H1 (cell line): ENCODE results near the gene FOXK1. TPM values are rescaled to one million over a fixed set of nuclear protein-coding genes. Genes with fewer than 3 reads are reported as not detected.

ENCODE experiments used
- CTCF ChIA-PET: fragments of 300-600 bp; sonication (Branson Sonifier 250); formaldehyde crosslinking; loops from one replicate; lab custom pipeline; 2021; ENCODE audit not compliant: partially characterized antibody; lab: Charles Lee
- POLR2A ChIA-PET: fragments of 300-600 bp; sonication (Branson Sonifier 250); formaldehyde crosslinking; loops from one replicate; lab custom pipeline; 2021; ENCODE audit warnings: inconsistent platforms; ENCODE audit not compliant: partially characterized antibody; lab: Charles Lee
- DNase-seq, 2 experiments: peaks; one replicate each; pipeline versions ENCODE4 v3.0.0 to v3.0.0-alpha.2; 2010 to 2022; ENCODE audit warnings: low spot score in 2 of 2, low read depth in 1 of 2, mixed read lengths in 1 of 2
- FAIRE-seq: peaks from 2 replicates; lab custom pipeline; 2011; peaks lifted over from hg19 to GRCh38; lab: Jason Lieb, UNC
- H2AFZ ChIP-seq: 2 replicates; pipeline ENCODE4 v1.8.1; 2012; ENCODE audit warnings: low read length, inconsistent platforms
- H2AK5ac ChIP-seq: 2 replicates; pipeline ENCODE4 v1.6.1; 2013; ENCODE audit warnings: low read depth, low read length
- H2BK120ac ChIP-seq: replicated peaks from 2 replicates; pipeline ENCODE3; 2013; ENCODE audit warnings: low read depth, low read length, inconsistent platforms
- H2BK12ac ChIP-seq: 2 replicates; pipeline ENCODE4 v1.6.1; 2013; ENCODE audit warnings: low read depth, low read length
- H2BK15ac ChIP-seq: 2 replicates; pipeline ENCODE4 v1.6.1; 2013; ENCODE audit warnings: low read length
- H2BK20ac ChIP-seq: 2 replicates; pipeline ENCODE4 v1.6.1; 2013; ENCODE audit warnings: low read length
- H2BK5ac ChIP-seq: 2 replicates; pipeline ENCODE4 v1.6.1; 2013; ENCODE audit warnings: low read depth, low read length
- H3K14ac ChIP-seq: 2 replicates; pipeline ENCODE4 v1.6.1; 2013; ENCODE audit warnings: inconsistent platforms; ENCODE audit not compliant: insufficient read length
- H3K18ac ChIP-seq: 2 replicates; pipeline ENCODE4 v1.6.1; 2013; ENCODE audit warnings: low read length; ENCODE audit errors: extremely low read depth
- H3K23ac ChIP-seq: 2 replicates; pipeline ENCODE4 v1.6.1; 2013; ENCODE audit warnings: inconsistent platforms; ENCODE audit not compliant: insufficient read length
- H3K23me2 ChIP-seq: 2 replicates; pipeline ENCODE4 v1.6.1; 2013; ENCODE audit warnings: low read depth, low read length
- H3K27ac ChIP-seq: 2 replicates; pipeline ENCODE4 v1.6.1; 2011; ENCODE audit warnings: low read depth, low read length, inconsistent platforms
- H3K27me3 ChIP-seq, 4 experiments: replicated peaks in 1 of 4; 1 replicate in 1 of 4; 2 replicates in 3 of 4; pipeline versions ENCODE4 v1.6.1 to v1.8.1; 2011 to 2013; ENCODE audit warnings: low read length in 3 of 4, mild to moderate bottlenecking in 3 of 4, inconsistent platforms in 2 of 4, mixed read lengths in 2 of 4, moderate library complexity in 1 of 4; ENCODE audit not compliant: control insufficient read depth in 3 of 4, insufficient read depth in 3 of 4; ENCODE audit errors: extremely low read depth in 1 of 4
- H3K36me3 ChIP-seq, 4 experiments: 2 replicates each; pipeline versions ENCODE4 v1.6.1 to v1.8.1; 2011 to 2013; ENCODE audit warnings: mild to moderate bottlenecking in 4 of 4, low read length in 3 of 4, moderate library complexity in 2 of 4, control low read depth in 1 of 4, inconsistent platforms in 1 of 4; ENCODE audit not compliant: insufficient read depth in 4 of 4, control insufficient read depth in 2 of 4
- H3K4ac ChIP-seq: replicated peaks from 2 replicates; pipeline ENCODE3; 2013; ENCODE audit warnings: low read length, low read depth, mixed read lengths, inconsistent platforms; ENCODE audit not compliant: insufficient read length
- H3K4me1 ChIP-seq, 4 experiments: replicated peaks in 1 of 4; 1 replicate in 1 of 4; 2 replicates in 3 of 4; pipeline versions ENCODE4 v1.6.1 to v1.8.1; 2011 to 2013; ENCODE audit warnings: low read length in 3 of 4, inconsistent platforms in 2 of 4, mixed read lengths in 1 of 4; ENCODE audit not compliant: insufficient read depth in 4 of 4, control insufficient read depth in 3 of 4
- H3K4me2 ChIP-seq, 2 experiments: 2 replicates each; pipeline versions ENCODE4 v1.6.1 to v1.8.1; 2011 to 2013; ENCODE audit warnings: low read depth in 2 of 2, low read length in 2 of 2, control low read depth in 1 of 2, inconsistent platforms in 1 of 2, mild to moderate bottlenecking in 1 of 2; ENCODE audit not compliant: insufficient read depth in 1 of 2
- H3K4me3 ChIP-seq, 4 experiments: fragments of 200-600, 300-600 bp in 1 of 4; sonication (generic), shearing (Covaris generic), sonication (Bioruptor Twin) in 1 of 4; 2 replicates each; pipeline versions ENCODE4 v1.5.1 to v1.8.1; 2011 to 2016; ENCODE audit warnings: low read length in 4 of 4, low read depth in 3 of 4, control low read depth in 2 of 4, inconsistent platforms in 2 of 4, mild to moderate bottlenecking in 2 of 4, mixed read lengths in 1 of 4, moderate library complexity in 1 of 4; ENCODE audit not compliant: insufficient read depth in 2 of 4; ENCODE audit errors: extremely low read depth in 1 of 4
- H3K56ac ChIP-seq: replicated peaks from 2 replicates; pipeline ENCODE3; 2013; ENCODE audit warnings: low read depth, mild to moderate bottlenecking, mixed read lengths, low read length, inconsistent platforms; ENCODE audit not compliant: insufficient read length
- H3K79me1 ChIP-seq: 2 replicates; pipeline ENCODE4 v1.6.1; 2013; ENCODE audit warnings: low read depth, low read length, control low read depth
- H3K79me2 ChIP-seq, 2 experiments: 2 replicates each; pipeline versions ENCODE4 v1.6.1 to v1.8.1; 2012 to 2013; ENCODE audit warnings: low read length in 2 of 2, mild to moderate bottlenecking in 2 of 2, inconsistent platforms in 1 of 2; ENCODE audit not compliant: insufficient read depth in 2 of 2, control insufficient read depth in 1 of 2
- H3K9ac ChIP-seq, 4 experiments: replicated peaks in 1 of 4; 1 replicate in 1 of 4; 2 replicates in 3 of 4; pipeline versions ENCODE4 v1.6.1 to v1.8.1; 2011 to 2013; ENCODE audit warnings: low read depth in 3 of 4, low read length in 3 of 4, control low read depth in 2 of 4, mild to moderate bottlenecking in 2 of 4, moderate library complexity in 2 of 4, inconsistent platforms in 1 of 4; ENCODE audit errors: extremely low read depth in 1 of 4
- H3K9me3 ChIP-seq, 2 experiments: 2 replicates each; pipeline versions ENCODE4 v1.6.1 to v1.8.1; 2012 to 2013; ENCODE audit warnings: mild to moderate bottlenecking in 2 of 2, moderate library complexity in 2 of 2, control low read depth in 1 of 2, inconsistent platforms in 1 of 2, low read depth in 1 of 2, low read length in 1 of 2, mixed read lengths in 1 of 2; ENCODE audit not compliant: insufficient read depth in 2 of 2
- H4K20me1 ChIP-seq, 2 experiments: replicated peaks in 1 of 2; 2 replicates each; pipeline versions ENCODE3 to v1.8.1; 2011 to 2013; ENCODE audit warnings: inconsistent platforms in 2 of 2, low read length in 2 of 2, mild to moderate bottlenecking in 1 of 2; ENCODE audit not compliant: insufficient read depth in 2 of 2, control insufficient read depth in 1 of 2
- H4K5ac ChIP-seq: 2 replicates; pipeline ENCODE4 v1.6.1; 2013; ENCODE audit warnings: low read length, low read depth, mixed read lengths, inconsistent platforms; ENCODE audit not compliant: insufficient read length
- H4K8ac ChIP-seq: 2 replicates; pipeline ENCODE4 v1.8.0; 2013; ENCODE audit warnings: mild to moderate bottlenecking, moderate library complexity, low read length, inconsistent platforms; ENCODE audit not compliant: insufficient read depth; ENCODE audit errors: extremely low read depth
- H4K91ac ChIP-seq: replicated peaks from 2 replicates; pipeline ENCODE3; 2013; ENCODE audit warnings: low read length, mixed read lengths, inconsistent platforms; ENCODE audit not compliant: insufficient read length
- CBX8 ChIP-seq: fragments of 300-800, 300-1000 bp; sonication (generic); IDR thresholded peaks from 2 replicates; pipeline ENCODE4 v1.7.1; 2016; ENCODE audit warnings: low read depth, low read length, borderline replicate concordance
- EGR1 ChIP-seq: IDR thresholded peaks from 2 replicates; pipeline ENCODE4 v1.6.1; 2011; ENCODE audit warnings: low read depth, low read length, borderline replicate concordance
- HDAC6 ChIP-seq: IDR thresholded peaks from one replicate; pipeline ENCODE4 v1.7.1; 2012; ENCODE audit warnings: low read depth, mild to moderate bottlenecking, inconsistent platforms, low read length, moderate library complexity
- RBBP5 ChIP-seq: IDR thresholded peaks from 2 replicates; pipeline ENCODE4 v1.7.1; 2012; ENCODE audit warnings: low read depth, mild to moderate bottlenecking, inconsistent platforms, low read length, moderate library complexity, borderline replicate concordance
- WGBS, 2 experiments: shearing (Covaris generic) in 1 of 2; methylation state at CpG; one replicate each; pipeline versions ENCODE4 v1.1.6 to v1.1.7; 2013 to 2015; ENCODE audit warnings: low lambda C conversion rate in 2 of 2, mixed read lengths in 2 of 2, inconsistent platforms in 1 of 2, low coverage in 1 of 2, missing lambda C conversion rate in 1 of 2; ENCODE audit not compliant: insufficient replicate concordance in 2 of 2, insufficient coverage in 1 of 2, insufficient read length in 1 of 2; ENCODE audit errors: extremely low coverage in 1 of 2, missing lambda C conversion rate in 1 of 2; 5-methylcytosine and 5-hydroxymethylcytosine counted together
- polyA plus RNA-seq, 7 experiments: library from polyadenylated mRNA; depleted of rRNA in 3 of 7; stranded (reverse) in 5 of 7; unstranded in 2 of 7; fragments of >200 nt in 5 of 7; fragments of 200-250 nt in 2 of 7; gene quantifications; 1 replicate in 5 of 7; 2 replicates in 1 of 7; 4 replicates in 1 of 7; pipeline versions ENCODE4 v1.2.1 to v1.2.3, GENCODE V29; 2011 to 2013; ENCODE audit warnings: missing spikeins in 2 of 7, mixed read lengths in 2 of 7
- total RNA-seq: library from RNA; stranded (reverse); fragmentation: NEBNext Ultra II Directional; extraction: Animal tissue kit (Norgen Biotek cat#: 25700); gene quantifications from 2 replicates; pipeline ENCODE4 v1.2.1, GENCODE V29; 2021

Gene FOXK1
- total and polyA plus RNA-seq, 2 of the 8 experiments (the other 6 are each of a cell fraction or from before 2014, with no cell fraction given) = 2.0 to 8.5 TPM

DNA sequence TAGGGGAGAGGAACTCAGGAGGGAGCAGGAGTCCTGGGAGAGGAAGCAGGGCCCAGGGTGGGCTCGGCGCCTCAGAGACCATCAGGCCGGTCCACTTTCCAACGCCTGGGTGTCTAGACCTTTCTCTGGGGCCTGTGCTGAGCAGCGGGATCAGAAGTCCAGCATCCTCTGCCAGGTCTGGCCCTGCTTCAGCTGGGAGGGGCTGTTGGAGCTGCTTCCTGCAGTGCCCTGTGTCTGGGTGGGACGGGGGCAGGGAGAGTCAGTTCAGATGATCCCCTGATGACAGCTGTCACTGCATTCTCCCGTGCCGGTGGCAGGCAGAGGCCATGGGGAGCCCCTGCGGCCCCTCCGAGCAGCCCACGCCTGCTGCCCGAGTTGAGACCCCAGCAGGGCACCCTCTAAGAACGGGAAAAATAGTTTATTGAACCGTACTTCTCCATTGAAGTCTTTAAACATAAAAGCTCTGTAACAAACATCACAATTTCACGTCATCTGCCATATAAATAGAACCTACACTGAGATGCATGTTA, 116.7 kb downstream of the FOXK1 start:
- no peaks in the 10 kb centered on the region for H3K36me3 ChIP-seq
- H4K20me1 ChIP-seq = no peaks in the 10 kb centered on the region
- H3K4me2 ChIP-seq = no peak overlapping the region
- no peak overlapping the region for H2AK5ac ChIP-seq
- no peak overlapping the region for H2BK15ac ChIP-seq
- H2BK20ac ChIP-seq = no peak overlapping the region
- no peak overlapping the region for H2BK5ac ChIP-seq
- no peak overlapping the region for H3K18ac ChIP-seq
- no peak overlapping the region for H4K8ac ChIP-seq
- no peaks in the 10 kb centered on the region for H3K79me1 ChIP-seq
- H2AFZ ChIP-seq = no peak overlapping the region
- H3K4ac ChIP-seq = no peak overlapping the region
- TF ChIP-seq RBBP5 = no peak
- no peak for TF ChIP-seq CBX8
- TF ChIP-seq HDAC6 = no peak
- no peak for TF ChIP-seq EGR1
- H2BK12ac ChIP-seq = no peak overlapping the region
- no peak overlapping the region for H3K27ac ChIP-seq
- H3K9ac ChIP-seq = no peak overlapping the region
- no peak overlapping the region for H3K56ac ChIP-seq
- no peak overlapping the region for H2BK120ac ChIP-seq
- POLR2A ChIA-PET = interaction anchor here (0.7 to 2.4 kb wide), 4 partner anchors 7 to 47 kb away, joined by 3 to 8 read pairs (median 4); no protein-coding TSS in a partner anchor
- H3K23me2 ChIP-seq = no peaks in the 10 kb centered on the region
- H3K9me3 ChIP-seq = no peaks in the 10 kb centered on the region
- FAIRE-seq = no peak
- H3K79me2 ChIP-seq = no peaks in the 10 kb centered on the region
- no peak overlapping the region for H3K23ac ChIP-seq
- CTCF ChIA-PET = interaction anchor here (0.6 to 8.0 kb wide), 31 partner anchors 8 to 811 kb away, joined by 3 to 65 read pairs (median 4); partner anchors contain the start of genes AP5Z1 and RADIL
- WGBS, 2 experiments = 90% methylated on average over 12 of the region's 15 CpGs; no CpG with 5 or more reads in 1 of the 2 experiments
- no peak overlapping the region for H4K5ac ChIP-seq
- H3K14ac ChIP-seq = no peak overlapping the region
- H3K27me3 ChIP-seq = no peaks in the 10 kb centered on the region
- DNase-seq = no peak
- H3K4me3 ChIP-seq = no peak overlapping the region
- H4K91ac ChIP-seq = no peak overlapping the region
- H3K4me1 ChIP-seq = peaks cover 0 to 2% (median 0%) of the 10 kb centered on the region in 4 experiments; a peak in 1 of 7 replicates
